NB4 (cell line): ENCODE data around the gene ARHGEF16.

Source experiments
- CTCF ChIP-seq: IDR thresholded peaks from one replicate; pipeline ENCODE4 v1.5.1; 2012; ENCODE audit warnings: low read depth, low read length
- MYC ChIP-seq: IDR thresholded peaks from 2 replicates; pipeline ENCODE4 v1.6.1; 2011; ENCODE audit warnings: low read depth, low read length
- POLR2A ChIP-seq: IDR thresholded peaks from 2 replicates; pipeline ENCODE4 v1.6.1; 2011; ENCODE audit warnings: mild to moderate bottlenecking; ENCODE audit not compliant: insufficient read length; ENCODE audit errors: extremely low read depth

- TF ChIP-seq MYC (no peak), CTCF (no peak), POLR2A (no peak)
Observed at GRCh38 chr1:3462356-3463012, 8.0 kb downstream of the ARHGEF16 start.
